ENCODE results near the gene MYH1. TPM values are rescaled to one million over a fixed set of nuclear protein-coding genes. Genes with fewer than 3 reads are reported as not detected.

MYH1 gene
- total and polyA plus RNA-seq, 10 of the 15 experiments (the other 5 are each of a cell fraction or from before 2014, with no cell fraction given): 0.01 TPM; not detected in 9

- ChIA-PET RAD21 (ENCODE audit: unreplicated experiment) (no interaction called here), CTCF (no interaction called here), SMC1A (ENCODE audit: uncharacterized antibody, unreplicated experiment) (interaction anchor here (1.0 to 1.2 kb wide), 2 partner anchors 15 to 40 kb away, joined by 3 read pairs; no protein-coding TSS in a partner anchor), POLR2A (no interaction called here)
- H4K20me1 ChIP-seq (ENCODE audit: control insufficient read depth, insufficient read depth): no peaks in the 10 kb centered on the region
- FAIRE-seq (no peak), DNase-seq (ENCODE audit: low read depth, low spot score) (no peak), ATAC-seq (no peak)
- no peak overlapping the region for H3K9ac ChIP-seq (ENCODE audit: control insufficient read depth, insufficient read depth, low read length)
- intact Hi-C loops (cut with micrococcal nuclease; ENCODE audit: unreplicated experiment): no loop called here
- no peak overlapping the region for H3K4me3 ChIP-seq
- no peak overlapping the region for H3K4me2 ChIP-seq (ENCODE audit: control insufficient read depth, insufficient read depth)
- H3K27ac ChIP-seq (ENCODE audit: control insufficient read depth, insufficient read depth): no peak overlapping the region
- H3K4me1 ChIP-seq (ENCODE audit: control insufficient read depth, insufficient read depth, low read length): no peaks in the 10 kb centered on the region
- no peak overlapping the region for H2AFZ ChIP-seq (ENCODE audit: control insufficient read depth, low read depth, low read length)
- H3K36me3 ChIP-seq (ENCODE audit: control insufficient read depth in 2 of 2, insufficient read depth in 2 of 2, low read length in 1 of 2): no peaks in the 10 kb centered on the region
- H3K27me3 ChIP-seq (replicated peaks in 1 of 2; ENCODE audit: control insufficient read depth in 2 of 2, insufficient read depth in 2 of 2, low read length in 1 of 2): no peaks in the 10 kb centered on the region; a peak in 1 of 4 replicates
- no TSS peak for BruUV-seq (replicated peaks)
- in situ Hi-C loops (cut with MboI): no loop called here
- no peaks in the 10 kb centered on the region for H3K9me3 ChIP-seq (replicated peaks; ENCODE audit: control insufficient read depth, insufficient read depth, low read length)
- no peaks in the 10 kb centered on the region for H3K79me2 ChIP-seq (ENCODE audit: control insufficient read depth, insufficient read depth, low read length)
- TF ChIP-seq REST (IDR thresholded peaks at IDR 0.05; ENCODE audit: low read depth, low read length) (no peak), BACH1 (IDR thresholded peaks at IDR 0.05; ENCODE audit: borderline replicate concordance) (no peak), MYB (IDR thresholded peaks at IDR 0.05; ENCODE audit: borderline replicate concordance, low read depth, low read length) (no peak), HDAC6 (IDR thresholded peaks at IDR 0.05; ENCODE audit: unreplicated experiment) (no peak), EZH2 (IDR thresholded peaks at IDR 0.05; ENCODE audit: borderline replicate concordance, control insufficient read depth, low read depth, low read length) (no peak), DPF2 (IDR thresholded peaks at IDR 0.05) (no peak), TCF12 (IDR thresholded peaks at IDR 0.05; ENCODE audit: low read depth, low read length) (no peak), HDAC2 (IDR thresholded peaks at IDR 0.05) (no peak), YY1 (IDR thresholded peaks at IDR 0.05; ENCODE audit: low read depth, low read length) (no peak), CEBPZ (IDR thresholded peaks at IDR 0.05; ENCODE audit: low read depth, low read length) (no peak), CBX3 (IDR thresholded peaks at IDR 0.05; ENCODE audit: borderline replicate concordance, low read depth) (no peak), NR2C1 (IDR thresholded peaks at IDR 0.05) (no peak), STAT1 (conservative IDR thresholded peaks at IDR 0.05) (no peak)
Measured at GRCh38 chr17:10521949-10522348, 3.6 kb upstream of the MYH1 start.
